ENCODE results near the gene CDC25A. TPM values are rescaled to one million over a fixed set of nuclear protein-coding genes. Genes with fewer than 3 reads are reported as not detected.

The CDC25A gene
- total and polyA plus RNA-seq, 2 of the 8 experiments (the other 6 are each of a cell fraction or from before 2014, with no cell fraction given), result 20.7 to 62.1 TPM

DNA sequence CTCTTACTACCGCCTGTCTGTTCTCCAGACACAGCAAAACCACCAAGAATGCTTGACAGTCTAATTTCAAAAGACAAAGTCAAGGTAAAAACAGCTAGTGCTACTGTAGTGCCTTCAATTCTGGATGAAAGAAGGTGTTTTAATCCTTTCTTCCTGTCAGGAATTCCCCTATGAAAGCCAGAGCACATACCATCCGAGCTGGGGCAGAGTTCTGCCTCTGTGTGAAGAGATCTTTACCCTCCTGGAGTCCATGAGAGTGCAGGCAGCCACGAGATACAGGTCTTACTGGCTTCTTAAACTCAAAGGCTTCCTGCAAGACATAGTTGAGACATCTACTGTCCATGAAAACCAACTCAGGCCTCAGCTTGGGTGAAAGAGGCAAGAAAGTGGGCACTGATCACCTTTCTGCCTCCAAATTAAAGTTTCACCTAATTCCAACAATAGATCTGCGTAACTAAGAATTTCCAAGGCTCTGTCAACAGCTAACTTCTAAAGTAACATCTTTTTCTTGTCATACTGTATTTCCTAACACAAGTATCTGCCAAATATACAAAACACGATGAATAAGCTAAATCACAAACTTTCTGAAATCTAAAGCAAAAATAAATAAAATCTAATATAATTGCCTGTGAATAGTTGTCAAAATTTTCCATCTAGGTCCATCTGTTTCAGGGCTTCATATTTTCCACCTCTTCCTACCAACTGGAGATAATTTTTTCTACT is 7.5 kb downstream of the CDC25A start (continued):
- TF ChIP-seq SAP30 (IDR thresholded peaks at IDR 0.05; ENCODE audit: insufficient read depth, insufficient replicate concordance, low read length), result no peak
- TF ChIP-seq KDM4A (IDR thresholded peaks at IDR 0.05; ENCODE audit: low read depth, low read length, severe bottlenecking), result no peak
- TF ChIP-seq CHD1 (IDR thresholded peaks at IDR 0.05; ENCODE audit: low read depth, low read length), result no peak

All from H1 (cell line).